ENCODE data around the gene GRID2.

GRCh38 chr4:93313197-93313596 lies 1009.4 kb downstream of the GRID2 start:
- no peak for TF ChIP-seq CTCF (IDR thresholded peaks at IDR 0.05)
- TF ChIP-seq POLR2A (IDR thresholded peaks at IDR 0.05) = no peak

Measured in upper lobe of left lung (tissue), 4 donors.